Liver (tissue), 3 donors: Measurements from ENCODE around the gene TAS1R2.

Experiments used
- FOXA2 ChIP-seq: IDR thresholded peaks from 2 replicates; pipeline ENCODE4 v1.6.1; 2016; ENCODE audit warnings: antibody characterized with exemption
- GABPA ChIP-seq, 2 donors: IDR thresholded peaks in 1 of 2; conservative IDR thresholded peaks in 1 of 2; 2 replicates each; pipeline ENCODE4 v1.6.1; 2016; ENCODE audit warnings: antibody characterized with exemption in 2 of 2, mild to moderate bottlenecking in 1 of 2, moderate library complexity in 1 of 2
- JUND ChIP-seq, 2 donors: IDR thresholded peaks; 2 replicates each; pipeline ENCODE4 v1.6.1; 2016; ENCODE audit warnings: antibody characterized with exemption in 2 of 2
- RAD21 ChIP-seq, 2 donors: IDR thresholded peaks; 2 replicates each; pipeline ENCODE4 v1.6.1; 2016; ENCODE audit warnings: antibody characterized with exemption in 2 of 2, mild to moderate bottlenecking in 2 of 2
- SP1 ChIP-seq: IDR thresholded peaks from 2 replicates; pipeline ENCODE4 v1.6.1; 2018; ENCODE audit warnings: antibody characterized with exemption, mild to moderate bottlenecking
- TAF1 ChIP-seq: conservative IDR thresholded peaks from 2 replicates; pipeline ENCODE4 v1.6.1; 2016; ENCODE audit warnings: antibody characterized with exemption, mild to moderate bottlenecking
- YY1 ChIP-seq: IDR thresholded peaks from 2 replicates; pipeline ENCODE4 v1.6.1; 2016; ENCODE audit warnings: antibody characterized with exemption, mild to moderate bottlenecking
- TF ChIP-seq, protein P1 (sequence below): fragments of 150-350 bp; IDR thresholded peaks from 2 replicates; pipeline ENCODE4 v1.5.1; 2017; ENCODE audit warnings: improper control_type of control experiment, low read depth, low read length; ENCODE audit not compliant: missing input control
- TF ChIP-seq, protein P2 (sequence below): IDR thresholded peaks from 2 replicates; pipeline ENCODE4 v1.6.1; 2016; ENCODE audit warnings: antibody characterized with exemption, mild to moderate bottlenecking
- TF ChIP-seq, protein P3 (sequence below): IDR thresholded peaks from 2 replicates; pipeline ENCODE4 v1.6.1; 2016; ENCODE audit warnings: antibody characterized with exemption
- donor health status: healthy.
- donor health status: healthy.

DNA sequence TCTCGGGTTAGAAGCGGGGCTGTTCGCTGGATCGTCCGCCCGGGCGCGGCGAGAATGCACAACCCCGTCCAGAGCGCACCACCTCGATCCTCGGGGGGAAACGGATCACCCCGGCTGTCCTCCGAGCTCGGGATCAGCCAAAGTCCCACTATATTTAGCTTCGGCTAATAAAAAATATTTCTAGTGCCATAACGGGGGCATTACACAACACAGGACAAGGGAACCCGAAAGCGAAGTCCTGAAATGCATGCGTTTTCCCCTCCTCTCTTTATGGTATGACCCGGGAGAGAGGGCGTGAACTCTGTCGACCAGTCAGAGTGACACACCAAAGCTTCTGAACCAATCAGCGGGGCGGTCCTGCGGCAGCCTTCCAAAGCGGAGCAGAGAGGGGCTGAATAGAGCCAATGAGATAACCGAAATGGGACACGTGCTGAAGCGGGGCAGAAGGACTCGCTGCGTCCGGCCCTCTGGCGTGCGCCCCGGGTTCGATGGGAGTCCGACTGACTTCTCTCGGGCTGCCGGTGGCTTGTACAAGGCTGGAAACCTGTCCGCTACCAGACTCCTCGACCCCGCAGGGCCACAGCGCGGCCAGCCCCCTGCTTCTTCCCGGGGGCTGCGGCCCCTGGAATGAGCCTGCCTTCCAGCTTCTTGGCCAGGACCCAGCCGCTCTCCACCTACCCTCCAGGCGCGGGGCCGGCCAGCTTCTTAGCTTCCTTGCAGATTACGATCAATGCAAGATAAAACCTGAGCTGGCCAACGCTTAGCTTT is 43.2 kb upstream of the TAS1R2 start, which contains the start of gene ALDH4A1:
- TF ChIP-seq, protein P1, sequence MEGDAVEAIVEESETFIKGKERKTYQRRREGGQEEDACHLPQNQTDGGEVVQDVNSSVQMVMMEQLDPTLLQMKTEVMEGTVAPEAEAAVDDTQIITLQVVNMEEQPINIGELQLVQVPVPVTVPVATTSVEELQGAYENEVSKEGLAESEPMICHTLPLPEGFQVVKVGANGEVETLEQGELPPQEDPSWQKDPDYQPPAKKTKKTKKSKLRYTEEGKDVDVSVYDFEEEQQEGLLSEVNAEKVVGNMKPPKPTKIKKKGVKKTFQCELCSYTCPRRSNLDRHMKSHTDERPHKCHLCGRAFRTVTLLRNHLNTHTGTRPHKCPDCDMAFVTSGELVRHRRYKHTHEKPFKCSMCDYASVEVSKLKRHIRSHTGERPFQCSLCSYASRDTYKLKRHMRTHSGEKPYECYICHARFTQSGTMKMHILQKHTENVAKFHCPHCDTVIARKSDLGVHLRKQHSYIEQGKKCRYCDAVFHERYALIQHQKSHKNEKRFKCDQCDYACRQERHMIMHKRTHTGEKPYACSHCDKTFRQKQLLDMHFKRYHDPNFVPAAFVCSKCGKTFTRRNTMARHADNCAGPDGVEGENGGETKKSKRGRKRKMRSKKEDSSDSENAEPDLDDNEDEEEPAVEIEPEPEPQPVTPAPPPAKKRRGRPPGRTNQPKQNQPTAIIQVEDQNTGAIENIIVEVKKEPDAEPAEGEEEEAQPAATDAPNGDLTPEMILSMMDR: no peak
- TF ChIP-seq YY1 (peak; percentile 94), RAD21 (IDR thresholded peaks at IDR 0.05) (peak; percentile 13 to 20), TAF1 (peak; percentile 72), SP1 (peak; percentile 83), GABPA (IDR thresholded peaks at IDR 0.05 in 1 of 2, conservative IDR thresholded peaks at IDR 0.05 in 1 of 2) (no peak), FOXA2 (no peak), JUND (IDR thresholded peaks at IDR 0.05) (peak; percentile 44 to 79)
- TF ChIP-seq, protein P2, sequence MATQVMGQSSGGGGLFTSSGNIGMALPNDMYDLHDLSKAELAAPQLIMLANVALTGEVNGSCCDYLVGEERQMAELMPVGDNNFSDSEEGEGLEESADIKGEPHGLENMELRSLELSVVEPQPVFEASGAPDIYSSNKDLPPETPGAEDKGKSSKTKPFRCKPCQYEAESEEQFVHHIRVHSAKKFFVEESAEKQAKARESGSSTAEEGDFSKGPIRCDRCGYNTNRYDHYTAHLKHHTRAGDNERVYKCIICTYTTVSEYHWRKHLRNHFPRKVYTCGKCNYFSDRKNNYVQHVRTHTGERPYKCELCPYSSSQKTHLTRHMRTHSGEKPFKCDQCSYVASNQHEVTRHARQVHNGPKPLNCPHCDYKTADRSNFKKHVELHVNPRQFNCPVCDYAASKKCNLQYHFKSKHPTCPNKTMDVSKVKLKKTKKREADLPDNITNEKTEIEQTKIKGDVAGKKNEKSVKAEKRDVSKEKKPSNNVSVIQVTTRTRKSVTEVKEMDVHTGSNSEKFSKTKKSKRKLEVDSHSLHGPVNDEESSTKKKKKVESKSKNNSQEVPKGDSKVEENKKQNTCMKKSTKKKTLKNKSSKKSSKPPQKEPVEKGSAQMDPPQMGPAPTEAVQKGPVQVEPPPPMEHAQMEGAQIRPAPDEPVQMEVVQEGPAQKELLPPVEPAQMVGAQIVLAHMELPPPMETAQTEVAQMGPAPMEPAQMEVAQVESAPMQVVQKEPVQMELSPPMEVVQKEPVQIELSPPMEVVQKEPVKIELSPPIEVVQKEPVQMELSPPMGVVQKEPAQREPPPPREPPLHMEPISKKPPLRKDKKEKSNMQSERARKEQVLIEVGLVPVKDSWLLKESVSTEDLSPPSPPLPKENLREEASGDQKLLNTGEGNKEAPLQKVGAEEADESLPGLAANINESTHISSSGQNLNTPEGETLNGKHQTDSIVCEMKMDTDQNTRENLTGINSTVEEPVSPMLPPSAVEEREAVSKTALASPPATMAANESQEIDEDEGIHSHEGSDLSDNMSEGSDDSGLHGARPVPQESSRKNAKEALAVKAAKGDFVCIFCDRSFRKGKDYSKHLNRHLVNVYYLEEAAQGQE: peak; percentile 72
- TF ChIP-seq, protein P3, sequence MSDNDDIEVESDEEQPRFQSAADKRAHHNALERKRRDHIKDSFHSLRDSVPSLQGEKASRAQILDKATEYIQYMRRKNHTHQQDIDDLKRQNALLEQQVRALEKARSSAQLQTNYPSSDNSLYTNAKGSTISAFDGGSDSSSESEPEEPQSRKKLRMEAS: peak; percentile 74
